Activated CD4-positive, alpha-beta memory T cell treated with anti-CD3 and anti-CD28 coated beads, Interleukin-2, amount 10 ng/mL, durations not matched to agents 7 days and 5 days (primary cell): ENCODE measurements around the gene ARNT2. TPM values are rescaled to one million over a fixed set of nuclear protein-coding genes. Genes with fewer than 3 reads are reported as not detected.

ENCODE experiments used
- CTCF ChIA-PET: fragments of 350-600 bp; sonication (Branson Sonifier 250); formaldehyde crosslinking; loops from one replicate; lab custom pipeline; 2021; ENCODE audit warnings: antibody characterized with exemption, inconsistent platforms; lab: Charles Lee
- POLR2A ChIA-PET: fragments of 350-600 bp; sonication (Branson Sonifier 250); formaldehyde crosslinking; loops from one replicate; lab custom pipeline; 2021; ENCODE audit warnings: antibody characterized with exemption; lab: Charles Lee
- DNase-seq: peaks from one replicate; pipeline ENCODE4 v3.0.0-alpha.2; 2020
- H3K27ac Mint-ChIP-seq: one replicate; pipeline ENCODE4 v1.8.0; 2021; ENCODE audit warnings: mild to moderate bottlenecking, mixed read lengths
- H3K27me3 Mint-ChIP-seq: one replicate; pipeline ENCODE4 v1.8.0; 2021; ENCODE audit warnings: mixed read lengths
- H3K36me3 Mint-ChIP-seq: one replicate; pipeline ENCODE4 v1.8.0; 2021; ENCODE audit warnings: low read depth, mixed read lengths
- H3K4me1 Mint-ChIP-seq: one replicate; pipeline ENCODE4 v1.8.0; 2021; ENCODE audit warnings: mixed read lengths
- H3K4me3 Mint-ChIP-seq: one replicate; pipeline ENCODE4 v1.8.0; 2021; ENCODE audit warnings: mild to moderate bottlenecking, mixed read lengths
- H3K9me3 Mint-ChIP-seq: one replicate; pipeline ENCODE4 v1.8.0; 2021; ENCODE audit warnings: mixed read lengths
- total RNA-seq, 2 experiments: library from RNA; stranded (reverse); gene quantifications; one replicate each; pipeline ENCODE4 v1.2.3, GENCODE V29; 2021

The ARNT2 gene
- total RNA-seq, 2 experiments from 2014 or later = not detected

- Mint-ChIP-seq H3K36me3 (no peaks in the 10 kb centered on the region), H3K4me3 (no peak overlapping the region), H3K9me3 (no peaks in the 10 kb centered on the region), H3K4me1 (no peaks in the 10 kb centered on the region), H3K27ac (no peak overlapping the region), H3K27me3 (peaks cover 12% of the 10 kb centered on the region)
- no peak for DNase-seq
- POLR2A ChIA-PET = no interaction called here
- CTCF ChIA-PET = interaction anchor here (1.0 kb wide), 1 partner anchor 16 kb away, joined by 4 read pairs; no protein-coding TSS in a partner anchor
These were observed 14.8 kb downstream of the ARNT2 start for GRCh38 chr15:80418892-80419537.

DNA sequence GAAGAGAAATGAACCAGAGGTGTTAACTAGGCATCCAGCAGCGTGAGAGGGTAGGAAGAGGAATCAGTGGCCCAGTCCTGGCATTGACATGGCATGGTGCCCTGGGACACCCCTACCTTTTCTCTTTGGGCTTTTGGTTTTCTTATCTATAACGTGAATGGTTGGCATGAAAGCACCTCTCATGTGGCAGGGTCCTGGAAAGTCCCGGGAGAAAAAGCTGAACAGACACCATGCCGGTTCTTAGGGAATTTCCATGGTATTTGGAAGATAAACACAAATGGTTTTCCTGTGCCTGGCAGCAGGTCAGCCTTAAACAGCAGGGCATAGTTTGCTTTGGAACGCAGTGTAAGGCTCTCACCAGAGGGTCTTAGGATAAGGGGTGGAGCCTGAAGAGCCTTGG lies 15.4 kb downstream of the ARNT2 start:
- H3K27me3 Mint-ChIP-seq = peaks cover 12% of the 10 kb centered on the region
- H3K4me1 Mint-ChIP-seq = no peaks in the 10 kb centered on the region
- H3K4me3 Mint-ChIP-seq = no peak overlapping the region
- ChIA-PET POLR2A (no interaction called here), CTCF (no interaction called here)
- H3K27ac Mint-ChIP-seq = no peak overlapping the region
- H3K36me3 Mint-ChIP-seq = no peaks in the 10 kb centered on the region
- no peaks in the 10 kb centered on the region for H3K9me3 Mint-ChIP-seq
- no peak for DNase-seq

GRCh38 chr15:80420658-80421057 lies 16.5 kb downstream of the ARNT2 start:
- ChIA-PET POLR2A (no interaction called here), CTCF (interaction anchor here (0.6 kb wide), 1 partner anchor 705 kb away, joined by 3 read pairs; no protein-coding TSS in a partner anchor)
- DNase-seq = no peak
- Mint-ChIP-seq H3K36me3 (no peaks in the 10 kb centered on the region), H3K4me3 (no peak overlapping the region), H3K27me3 (peaks cover 12% of the 10 kb centered on the region), H3K4me1 (no peaks in the 10 kb centered on the region), H3K27ac (no peak overlapping the region), H3K9me3 (no peaks in the 10 kb centered on the region)

GRCh38 chr15:80423215-80423614 lies 19.0 kb downstream of the ARNT2 start:
- POLR2A ChIA-PET = no interaction called here
- DNase-seq = no peak
- H3K27ac Mint-ChIP-seq = no peak overlapping the region
- no peak overlapping the region for H3K4me3 Mint-ChIP-seq
- H3K9me3 Mint-ChIP-seq = no peaks in the 10 kb centered on the region
- CTCF ChIA-PET = no interaction called here
- no peaks in the 10 kb centered on the region for H3K4me1 Mint-ChIP-seq
- H3K36me3 Mint-ChIP-seq = no peaks in the 10 kb centered on the region
- peaks cover 11% of the 10 kb centered on the region for H3K27me3 Mint-ChIP-seq

- Mint-ChIP-seq H3K27me3 (peaks cover 8% of the 10 kb centered on the region), H3K27ac (no peak overlapping the region), H3K4me3 (no peak overlapping the region), H3K4me1 (no peaks in the 10 kb centered on the region), H3K36me3 (no peaks in the 10 kb centered on the region), H3K9me3 (no peaks in the 10 kb centered on the region)
- CTCF ChIA-PET = no interaction called here
- no peak for DNase-seq
- POLR2A ChIA-PET = no interaction called here
These were observed 20.2 kb downstream of the ARNT2 start for GRCh38 chr15:80424381-80424780.

GRCh38 chr15:80426316-80426715 lies 22.1 kb downstream of the ARNT2 start:
- no peaks in the 10 kb centered on the region for H3K36me3 Mint-ChIP-seq
- POLR2A ChIA-PET = no interaction called here
- H3K4me1 Mint-ChIP-seq = no peaks in the 10 kb centered on the region
- H3K27me3 Mint-ChIP-seq = peaks cover 10% of the 10 kb centered on the region
- H3K9me3 Mint-ChIP-seq = no peaks in the 10 kb centered on the region
- no peak overlapping the region for H3K4me3 Mint-ChIP-seq
- CTCF ChIA-PET = no interaction called here
- DNase-seq = no peak
- no peak overlapping the region for H3K27ac Mint-ChIP-seq

- ChIA-PET CTCF (no interaction called here), POLR2A (no interaction called here)
- Mint-ChIP-seq H3K27ac (no peak overlapping the region), H3K4me3 (no peak overlapping the region), H3K9me3 (no peaks in the 10 kb centered on the region), H3K36me3 (no peaks in the 10 kb centered on the region), H3K4me1 (no peaks in the 10 kb centered on the region), H3K27me3 (peaks cover 10% of the 10 kb centered on the region)
- DNase-seq = no peak
These were observed 25.8 kb downstream of the ARNT2 start for GRCh38 chr15:80429964-80430363.

DNA sequence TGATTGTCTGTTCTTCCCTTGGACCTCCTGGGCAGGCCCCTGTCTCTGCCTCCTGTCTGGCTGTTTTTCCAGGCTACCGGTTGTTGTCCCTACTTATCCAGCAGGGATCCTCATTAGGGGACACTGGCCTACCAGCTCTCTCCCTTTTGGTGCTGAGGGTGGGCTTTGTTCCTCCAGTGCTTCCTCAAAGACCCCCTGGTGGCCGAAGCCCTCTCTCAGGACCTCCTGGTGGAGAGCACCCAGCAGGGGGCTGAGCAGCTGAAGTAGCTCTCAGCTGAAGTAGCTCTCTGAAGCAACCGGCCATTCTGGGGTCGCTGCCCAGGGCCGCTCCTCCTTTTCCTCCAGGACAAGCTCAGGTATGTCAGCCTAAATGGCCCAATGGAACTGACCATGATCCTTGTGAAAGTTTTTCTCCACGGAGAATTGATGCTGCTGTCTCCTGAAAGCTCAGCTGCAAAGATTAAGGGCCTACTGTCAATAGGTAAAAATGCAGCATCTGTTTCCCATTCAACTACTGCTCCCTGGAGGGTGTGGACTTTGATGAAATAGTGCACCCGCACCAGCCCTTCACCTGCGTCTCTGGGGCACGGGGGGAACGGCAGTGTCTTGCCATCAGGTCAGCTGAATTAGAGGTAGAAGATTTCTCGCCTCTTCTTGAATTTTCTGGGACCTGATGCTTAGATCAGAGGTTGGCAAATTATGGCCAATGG lies 27.6 kb downstream of the ARNT2 start:
- H3K9me3 Mint-ChIP-seq = no peaks in the 10 kb centered on the region
- peaks cover 8% of the 10 kb centered on the region for H3K27me3 Mint-ChIP-seq
- H3K4me1 Mint-ChIP-seq = no peaks in the 10 kb centered on the region
- no peaks in the 10 kb centered on the region for H3K36me3 Mint-ChIP-seq
- H3K4me3 Mint-ChIP-seq = no peak overlapping the region
- DNase-seq = no peak
- CTCF ChIA-PET = no interaction called here
- POLR2A ChIA-PET = no interaction called here
- H3K27ac Mint-ChIP-seq = no peak overlapping the region

DNA sequence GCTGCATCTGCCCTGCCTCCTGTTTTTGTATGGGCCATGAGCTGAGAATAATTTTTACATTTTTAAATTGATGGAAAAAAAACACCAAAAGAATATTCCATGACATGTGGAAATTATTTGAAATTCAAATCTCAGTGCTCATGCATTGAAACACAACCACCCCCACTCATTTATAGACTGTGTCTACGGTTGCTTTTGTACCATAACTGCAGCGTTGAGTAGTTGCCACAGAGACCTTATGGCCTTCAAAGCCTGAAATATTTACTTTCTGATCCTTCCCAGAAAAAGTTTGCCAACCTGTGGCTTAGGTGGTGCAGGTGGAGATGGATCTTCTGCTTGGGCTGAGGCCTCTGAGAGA lies 28.1 kb downstream of the ARNT2 start:
- ChIA-PET POLR2A (no interaction called here), CTCF (no interaction called here)
- H3K27ac Mint-ChIP-seq = no peak overlapping the region
- no peak for DNase-seq
- no peaks in the 10 kb centered on the region for H3K36me3 Mint-ChIP-seq
- H3K4me3 Mint-ChIP-seq = no peak overlapping the region
- H3K27me3 Mint-ChIP-seq = peaks cover 6% of the 10 kb centered on the region
- no peaks in the 10 kb centered on the region for H3K9me3 Mint-ChIP-seq
- H3K4me1 Mint-ChIP-seq = no peaks in the 10 kb centered on the region

GRCh38 chr15:80433836-80434235 lies 29.7 kb downstream of the ARNT2 start:
- no peak for DNase-seq
- no peaks in the 10 kb centered on the region for H3K9me3 Mint-ChIP-seq
- no peak overlapping the region for H3K27ac Mint-ChIP-seq
- H3K36me3 Mint-ChIP-seq = no peaks in the 10 kb centered on the region
- ChIA-PET CTCF (no interaction called here), POLR2A (no interaction called here)
- H3K4me3 Mint-ChIP-seq = no peak overlapping the region
- no peaks in the 10 kb centered on the region for H3K4me1 Mint-ChIP-seq
- H3K27me3 Mint-ChIP-seq = peaks cover 6% of the 10 kb centered on the region

DNA sequence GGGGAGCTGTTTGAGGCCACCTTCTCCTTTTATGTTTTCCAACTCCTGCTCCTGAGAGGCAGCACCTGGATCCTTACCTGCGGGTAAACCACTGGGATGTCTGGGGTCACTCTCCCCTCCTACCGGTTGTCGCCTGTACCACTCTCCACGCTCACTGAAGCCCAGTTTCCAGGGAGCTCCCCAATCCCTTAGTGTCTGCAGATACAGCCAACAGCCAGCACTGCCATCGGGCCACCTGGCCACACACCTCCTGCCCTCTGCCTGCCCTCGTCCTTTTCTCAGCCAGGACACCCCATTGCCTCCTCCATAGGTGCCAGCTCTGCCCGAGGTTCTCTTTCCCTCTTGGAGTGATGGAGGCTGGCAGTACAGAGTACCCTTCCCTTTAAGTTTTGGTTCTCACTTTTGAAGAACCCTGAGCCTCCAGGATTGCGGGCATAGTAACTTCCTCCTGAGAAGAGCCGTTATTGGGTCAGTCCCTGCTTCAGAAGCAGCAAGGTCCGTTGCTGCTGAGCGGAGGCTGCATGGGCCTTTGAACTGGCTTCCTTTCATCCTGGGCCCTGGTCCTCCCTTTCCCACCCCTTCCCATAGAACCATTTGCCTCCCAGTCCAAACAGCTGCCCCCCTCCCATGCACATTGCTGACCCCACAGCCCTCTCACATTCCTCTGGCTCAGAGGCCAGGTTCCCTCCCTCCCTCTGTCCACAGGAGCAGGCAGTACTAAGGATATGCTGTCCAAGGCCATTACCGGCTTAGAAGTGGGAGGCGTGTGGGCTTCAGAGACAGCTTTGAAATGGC lies 30.9 kb downstream of the ARNT2 start:
- Mint-ChIP-seq H3K27ac (no peak overlapping the region), H3K4me1 (no peaks in the 10 kb centered on the region), H3K36me3 (no peaks in the 10 kb centered on the region), H3K4me3 (no peak overlapping the region), H3K27me3 (peaks cover 10% of the 10 kb centered on the region), H3K9me3 (no peaks in the 10 kb centered on the region)
- ChIA-PET POLR2A (no interaction called here), CTCF (no interaction called here)
- no peak for DNase-seq

GRCh38 chr15:80436511-80437307 lies 32.5 kb downstream of the ARNT2 start:
- Mint-ChIP-seq H3K36me3 (no peaks in the 10 kb centered on the region), H3K27me3 (peaks cover 9% of the 10 kb centered on the region), H3K9me3 (no peaks in the 10 kb centered on the region), H3K4me3 (no peak overlapping the region), H3K27ac (no peak overlapping the region), H3K4me1 (no peaks in the 10 kb centered on the region)
- ChIA-PET POLR2A (no interaction called here), CTCF (no interaction called here)
- DNase-seq = no peak
